CD4-positive, alpha-beta T cell treated with Interleukin-12 subunit alpha and Interleukin-12 subunit beta, for 1 hour (primary cell): ENCODE results near the gene TBX10.
"Not testable (repeated sequence)": the region's sequence is repeated elsewhere in the genome, so short reads cannot be mapped to it uniquely, and the experiment has no call there.

Experiments
- DNase-seq: peaks from one replicate; pipeline ENCODE4 v3.0.0-alpha.2; 2020

Gene TBX10

GRCh38 chr11:67663532-67664212, 24.1 kb upstream of the TBX10 start:
- DNase-seq, result no peak

DNA sequence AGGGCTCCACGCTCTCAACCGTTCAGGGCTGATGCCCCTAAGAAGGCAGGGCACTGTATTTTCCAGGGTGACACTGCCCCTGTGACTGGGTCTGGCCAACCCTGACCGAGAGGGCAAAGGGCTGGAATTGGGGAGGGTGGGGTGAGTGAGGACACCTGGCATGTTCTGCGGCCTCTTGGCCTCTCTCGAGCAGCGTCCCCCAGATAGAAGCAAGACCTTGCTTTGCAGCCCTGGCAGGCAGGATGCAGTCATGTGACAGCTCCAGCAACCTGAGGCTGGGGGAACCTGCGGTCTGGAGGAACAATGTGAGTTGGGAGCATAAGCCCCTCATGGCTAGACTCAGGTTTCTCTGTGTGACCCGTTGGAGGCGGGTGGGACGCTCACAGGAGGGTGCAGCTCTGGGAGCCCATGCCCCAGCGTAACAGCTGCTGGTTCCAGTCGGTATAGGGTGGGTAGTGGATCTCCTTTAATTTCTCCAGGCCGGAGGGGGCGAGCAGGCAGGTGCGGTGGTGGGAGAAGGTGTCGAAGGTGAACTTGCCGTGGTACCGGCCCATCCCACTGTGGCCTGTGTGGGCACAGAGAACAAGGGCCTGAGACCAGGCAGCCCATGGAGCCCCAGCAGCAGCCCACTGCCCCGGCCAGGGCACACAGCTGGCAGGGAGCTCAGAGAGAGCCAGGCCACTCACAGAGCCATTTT, 23.4 kb upstream of the TBX10 start:
- DNase-seq, result no peak

DNA sequence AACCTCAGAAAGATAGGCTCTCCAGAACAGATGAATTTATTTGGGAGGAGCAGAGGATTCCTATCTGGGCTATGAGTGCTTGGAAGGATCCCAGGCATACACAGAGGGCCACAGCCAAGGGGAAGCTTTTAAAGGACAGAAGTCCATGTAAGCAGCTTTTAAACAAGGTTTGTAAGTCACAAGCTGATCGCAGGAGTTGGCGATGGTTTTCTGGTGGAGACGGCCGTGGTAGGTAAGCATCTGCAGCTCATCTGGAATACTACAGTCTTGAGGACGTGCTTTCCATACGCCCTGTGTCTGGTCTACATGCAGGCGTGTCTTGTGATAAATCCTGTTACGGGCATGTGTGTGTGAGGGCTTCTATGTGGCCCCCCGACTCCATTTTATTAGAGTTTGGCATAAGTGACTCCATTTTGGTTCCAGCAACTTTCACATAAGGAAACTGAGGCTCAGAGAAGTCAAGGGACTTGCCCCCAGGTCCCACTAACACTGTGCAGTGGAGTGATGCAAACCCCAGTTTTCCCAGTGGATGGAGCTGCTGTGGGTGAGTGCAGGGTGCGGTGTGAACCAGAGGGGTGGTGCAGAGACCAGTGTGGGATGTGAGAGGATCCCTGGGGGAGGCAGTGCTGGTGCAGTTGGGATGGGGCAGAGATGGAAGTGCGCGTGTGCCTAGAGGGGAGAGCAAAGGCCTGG, 22.7 kb upstream of the TBX10 start:
- no peak for DNase-seq

DNA sequence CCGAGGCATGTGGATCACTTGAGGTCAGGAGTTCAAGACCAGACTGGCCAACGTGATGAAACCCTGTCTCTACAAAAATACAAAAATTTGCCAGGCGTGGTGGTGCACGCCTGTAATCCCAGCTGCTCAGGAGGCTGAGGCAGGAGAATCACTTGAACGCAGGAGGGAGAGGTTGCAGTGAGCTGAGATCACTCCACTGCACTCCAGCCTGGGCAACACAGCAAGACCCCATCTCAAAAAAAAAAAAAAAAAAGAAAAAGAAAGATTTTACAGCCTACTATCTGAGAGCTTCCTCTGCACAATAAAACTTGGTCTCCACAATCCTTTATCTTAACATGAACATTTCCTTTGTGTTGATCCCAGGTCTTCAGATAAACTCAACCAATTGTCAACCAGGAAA, 21.2 kb upstream of the TBX10 start:
- DNase-seq, result not testable (repeated sequence)

DNA sequence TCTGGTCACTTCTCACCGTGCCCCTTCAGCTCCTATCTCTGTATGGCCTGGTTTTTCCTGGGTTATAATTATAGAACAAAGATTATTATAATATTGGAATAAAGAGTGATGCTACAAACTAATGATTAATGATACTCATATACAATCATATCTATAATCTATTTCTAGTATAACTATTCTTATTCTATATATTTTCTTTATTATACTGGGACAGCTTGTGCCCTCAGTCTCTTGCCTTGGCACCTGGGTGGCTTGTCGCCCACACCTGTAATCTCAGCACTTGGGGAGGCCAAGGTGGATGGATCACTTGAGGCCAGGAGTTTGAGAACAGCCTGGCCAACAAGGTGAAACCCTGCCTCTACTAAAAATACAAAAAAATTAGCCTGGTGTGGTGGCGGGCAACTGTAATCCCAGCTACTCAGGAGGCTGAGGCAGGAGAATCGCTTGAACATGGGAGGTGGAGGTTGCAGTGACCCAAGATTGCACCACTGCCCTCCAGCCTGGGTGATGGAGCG, 20.1 kb upstream of the TBX10 start:
- DNase-seq, result not testable (repeated sequence)

DNA sequence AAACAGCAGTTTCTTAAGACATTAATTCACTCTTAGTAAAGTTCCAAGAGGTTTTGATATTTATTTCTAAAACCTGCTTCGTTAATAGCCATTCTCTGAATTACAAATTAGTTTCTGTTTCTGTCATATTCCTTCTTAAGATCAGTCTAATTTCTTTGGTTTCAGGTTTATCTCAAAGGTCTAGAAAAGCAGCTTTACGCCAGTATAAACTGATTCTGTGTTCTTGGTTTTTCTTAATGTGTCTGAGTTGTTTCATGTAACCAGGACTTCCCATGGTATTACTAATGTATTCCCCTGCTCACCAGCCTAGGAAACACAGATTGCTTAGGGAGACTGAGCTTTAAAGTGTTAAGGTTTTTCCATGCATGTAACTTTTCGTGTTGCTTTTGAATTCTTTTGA, 17.7 kb upstream of the TBX10 start:
- DNase-seq, result no peak

GRCh38 chr11:67656278-67656922, 16.8 kb upstream of the TBX10 start:
- DNase-seq, result no peak

DNA sequence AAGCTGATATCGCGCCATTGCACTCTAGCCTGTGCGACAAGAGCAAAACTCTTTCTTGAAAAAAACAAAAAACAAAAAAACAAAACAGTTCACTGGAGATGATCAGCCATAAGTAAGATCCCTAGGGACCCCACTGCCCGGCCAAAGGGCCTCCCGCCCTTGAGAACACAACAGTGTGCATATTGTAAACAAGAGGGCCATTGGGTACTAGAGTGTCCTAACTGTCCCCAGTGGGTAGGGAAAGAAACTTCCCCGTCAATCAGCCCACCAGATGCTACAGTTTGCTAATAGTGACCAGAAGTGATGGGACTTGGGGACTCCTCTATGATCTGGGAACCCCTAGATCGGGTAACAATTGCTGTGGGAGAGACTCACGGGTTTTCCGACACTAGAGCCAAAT, 14.7 kb upstream of the TBX10 start:
- no peak for DNase-seq

GRCh38 chr11:67652965-67653845, 13.6 kb upstream of the TBX10 start:
- no peak for DNase-seq

GRCh38 chr11:67651976-67652781, 12.6 kb upstream of the TBX10 start:
- DNase-seq, result no peak

GRCh38 chr11:67649634-67650510, 10.3 kb upstream of the TBX10 start:
- DNase-seq, result no peak

- no peak for DNase-seq
These were observed 9.4 kb upstream of the TBX10 start for GRCh38 chr11:67648796-67649613.

DNA sequence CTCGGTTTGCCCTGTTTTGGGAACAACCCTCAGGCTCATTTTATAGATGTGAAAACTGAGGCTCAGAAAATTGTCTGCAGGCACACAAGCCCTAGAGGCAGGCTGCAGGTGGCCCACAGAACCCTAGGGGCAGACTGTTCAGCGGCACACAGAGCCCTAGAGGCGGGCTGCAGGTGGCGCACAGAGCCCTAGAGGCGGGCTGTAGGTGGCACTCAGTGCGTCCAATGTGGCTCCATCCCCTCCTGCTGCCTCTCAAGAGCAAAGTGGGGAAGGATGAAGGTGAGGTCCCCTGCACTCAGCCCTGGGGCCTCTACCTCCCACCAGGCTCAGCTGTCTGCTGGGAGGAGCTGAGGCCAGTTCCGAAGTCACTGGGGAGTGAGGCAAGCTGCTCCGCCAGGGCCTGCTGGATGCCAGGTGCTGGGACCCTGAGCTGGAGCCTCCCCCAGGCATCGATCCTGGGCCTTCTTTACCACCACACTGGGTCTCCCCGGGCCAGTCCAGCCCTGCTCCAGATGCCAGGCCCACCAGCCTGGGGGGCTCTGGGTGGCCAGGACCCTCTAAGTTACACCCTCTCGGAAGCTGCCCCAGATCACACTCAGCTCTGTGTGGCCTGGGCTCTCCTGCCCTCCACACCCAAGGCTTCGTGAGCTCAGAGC, 8.7 kb upstream of the TBX10 start:
- DNase-seq, result peak; percentile 56

DNA sequence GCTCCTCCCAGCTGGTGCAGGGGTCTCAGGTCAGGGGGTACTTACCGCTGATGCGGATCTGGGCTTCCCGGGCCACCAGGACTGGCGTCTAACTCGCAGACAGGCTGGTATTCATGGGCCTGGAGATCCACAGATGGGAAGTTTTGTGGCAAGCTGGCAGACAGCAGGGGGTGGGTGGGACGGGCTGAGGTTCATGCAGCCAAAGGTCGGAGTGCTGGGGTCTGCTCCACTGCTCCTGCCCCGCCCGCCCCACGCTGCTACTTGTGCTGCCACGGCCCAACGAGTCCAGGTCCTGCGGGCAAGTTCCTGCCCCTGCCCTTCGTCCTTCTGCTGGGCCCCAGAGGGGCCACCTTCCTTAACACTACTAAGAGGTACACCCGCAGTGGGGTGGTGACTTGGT, 7.9 kb upstream of the TBX10 start:
- DNase-seq, result no peak

DNA sequence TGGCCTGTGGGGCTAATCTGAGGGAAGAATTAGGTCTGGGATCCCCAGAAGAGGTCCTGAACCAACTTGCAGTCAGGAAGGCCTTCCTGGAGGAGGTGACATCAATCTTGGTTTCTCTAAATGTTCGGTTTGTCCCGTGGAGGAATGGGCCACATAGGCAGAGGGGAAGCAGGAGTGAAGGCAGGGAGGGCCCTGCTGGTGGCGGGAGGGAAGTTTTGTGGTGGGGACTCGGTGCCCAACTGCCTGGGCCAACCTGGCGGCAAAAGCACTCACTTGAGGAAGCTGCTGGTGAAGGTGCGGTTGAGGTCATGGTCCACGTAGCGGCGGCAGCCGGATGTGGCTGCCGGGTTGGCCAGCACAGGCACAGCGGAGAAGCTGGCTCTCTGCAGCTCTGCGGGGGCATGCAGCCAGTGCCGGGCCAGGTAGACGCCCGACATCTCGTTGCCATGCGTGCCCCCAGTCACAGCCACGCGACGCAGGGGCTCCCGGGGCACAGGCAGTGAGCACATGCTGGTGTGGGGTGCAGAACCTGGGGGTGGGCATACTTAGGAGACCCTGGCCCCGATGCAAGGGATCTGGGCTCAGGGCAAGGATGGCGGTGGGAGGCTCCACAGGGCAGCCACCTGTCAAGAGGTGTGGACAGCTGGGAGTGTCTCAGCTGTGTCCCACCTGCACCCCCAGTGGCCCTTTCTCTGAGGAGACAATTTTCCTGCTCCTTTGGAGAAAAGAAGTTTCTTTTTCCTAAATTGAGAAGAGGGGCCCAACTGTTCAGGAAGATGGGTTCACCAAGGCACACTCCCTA, 7.2 kb upstream of the TBX10 start:
- DNase-seq, result peak; percentile 55

GRCh38 chr11:67645521-67646461, 6.2 kb upstream of the TBX10 start:
- DNase-seq, result no peak
